ENCODE measurements around the gene ABHD12. TPM values are rescaled to one million over a fixed set of nuclear protein-coding genes. Genes with fewer than 3 reads are reported as not detected.

The ABHD12 gene
- total RNA-seq, 2 experiments from 2014 or later = 18.1 to 18.4 TPM

GRCh38 chr20:25397821-25398220 is 7.2 kb upstream of the ABHD12 start:
- H3K36me3 Mint-ChIP-seq = peaks cover 3% of the 10 kb centered on the region
- H3K4me3 Mint-ChIP-seq = no peak overlapping the region
- H3K9me3 Mint-ChIP-seq = peaks cover 4% of the 10 kb centered on the region
- no peak overlapping the region for H3K27ac Mint-ChIP-seq
- H3K27me3 Mint-ChIP-seq = no peaks in the 10 kb centered on the region
- no peak for DNase-seq
- H3K4me1 Mint-ChIP-seq = no peaks in the 10 kb centered on the region

DNA sequence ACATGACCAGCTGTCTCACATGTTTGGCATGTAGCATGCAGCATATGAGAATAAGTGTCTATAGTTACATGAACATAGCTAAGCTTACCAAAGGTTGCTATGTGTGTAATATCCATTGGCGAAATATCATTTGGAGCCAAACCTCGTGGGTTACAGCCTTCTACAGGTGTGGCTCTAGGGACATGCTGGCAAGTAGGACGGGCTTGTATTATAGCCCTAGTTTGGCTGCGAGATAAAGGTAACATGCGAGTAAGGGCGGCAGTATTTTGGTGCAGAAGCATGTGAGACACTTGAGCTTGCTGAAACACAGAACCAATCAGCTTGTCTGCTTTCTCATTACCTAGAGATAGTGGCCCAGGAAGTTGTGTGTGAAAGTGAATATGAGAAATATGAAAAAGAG is 6.5 kb upstream of the ABHD12 start:
- DNase-seq = no peak
- H3K4me1 Mint-ChIP-seq = no peaks in the 10 kb centered on the region
- H3K27ac Mint-ChIP-seq = no peak overlapping the region

DNA sequence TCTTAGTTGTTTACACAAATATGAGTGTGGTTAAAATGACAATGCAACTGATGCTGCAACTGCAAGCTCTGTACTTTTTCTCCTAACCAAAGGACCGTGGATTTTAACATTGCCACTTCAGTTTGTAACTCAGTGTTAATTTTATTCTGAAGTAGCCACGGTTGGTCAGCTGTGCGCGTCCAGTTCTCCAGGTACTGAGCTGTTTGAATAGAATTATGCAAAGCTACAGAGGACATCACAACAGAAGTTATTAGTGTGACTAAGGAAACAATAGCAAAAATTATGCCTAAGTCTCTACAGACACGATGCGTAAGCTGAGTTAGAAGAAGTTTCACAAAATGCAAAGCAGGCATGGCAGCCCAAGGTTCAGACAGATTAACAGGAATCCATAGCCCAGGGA is 4.4 kb upstream of the ABHD12 start:
- no peaks in the 10 kb centered on the region for H3K27me3 Mint-ChIP-seq
- no peaks in the 10 kb centered on the region for H3K36me3 Mint-ChIP-seq
- H3K4me3 Mint-ChIP-seq = no peak overlapping the region
- no peaks in the 10 kb centered on the region for H3K9me3 Mint-ChIP-seq
- no peak for DNase-seq
- peaks cover 4% of the 10 kb centered on the region for H3K4me1 Mint-ChIP-seq
- H3K27ac Mint-ChIP-seq = no peak overlapping the region

More for the DNA sequence above, 6.5 kb upstream of the ABHD12 start:
- Mint-ChIP-seq H3K27me3 (no peaks in the 10 kb centered on the region), H3K4me3 (no peak overlapping the region), H3K9me3 (no peaks in the 10 kb centered on the region), H3K36me3 (no peaks in the 10 kb centered on the region)

DNA sequence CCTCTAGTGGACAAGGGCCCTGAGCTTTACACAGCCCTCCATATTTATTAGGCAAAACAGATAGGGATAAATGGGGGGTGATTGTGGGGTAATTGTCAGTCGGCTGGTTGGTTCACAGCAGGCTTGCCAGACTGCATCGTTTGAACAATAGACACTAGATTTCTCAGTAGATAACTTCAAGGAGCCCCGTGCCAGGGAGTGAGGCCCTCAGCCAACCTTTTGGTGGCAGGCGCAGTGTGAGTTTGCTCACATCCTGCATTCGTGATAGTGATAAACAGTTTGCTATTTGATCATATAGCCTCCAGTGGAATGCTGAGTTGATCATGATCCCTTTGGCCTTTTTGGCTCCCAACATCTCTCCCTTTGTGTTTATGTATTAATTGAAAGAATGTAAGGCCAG is 3.6 kb upstream of the ABHD12 start:
- Mint-ChIP-seq H3K36me3 (no peaks in the 10 kb centered on the region), H3K4me3 (no peak overlapping the region), H3K27ac (no peak overlapping the region), H3K9me3 (no peaks in the 10 kb centered on the region), H3K27me3 (no peaks in the 10 kb centered on the region), H3K4me1 (peaks cover 7% of the 10 kb centered on the region)
- DNase-seq = no peak

GRCh38 chr20:25389858-25390537 is 637 bp downstream of the ABHD12 start:
- Mint-ChIP-seq H3K27ac (no peak overlapping the region), H3K9me3 (no peaks in the 10 kb centered on the region), H3K4me1 (peaks cover 12% of the 10 kb centered on the region), H3K27me3 (no peaks in the 10 kb centered on the region), H3K36me3 (peaks cover 7% of the 10 kb centered on the region), H3K4me3 (peak overlapping the region; percentile 83)
- peak; percentile 44 for DNase-seq

GRCh38 chr20:25389401-25389857 is 1.2 kb downstream of the ABHD12 start:
- Mint-ChIP-seq H3K4me1 (peaks cover 12% of the 10 kb centered on the region), H3K9me3 (no peaks in the 10 kb centered on the region), H3K36me3 (peaks cover 9% of the 10 kb centered on the region), H3K27me3 (no peaks in the 10 kb centered on the region), H3K4me3 (peak overlapping the region; percentile 83), H3K27ac (no peak overlapping the region)
- DNase-seq = no peak

DNA sequence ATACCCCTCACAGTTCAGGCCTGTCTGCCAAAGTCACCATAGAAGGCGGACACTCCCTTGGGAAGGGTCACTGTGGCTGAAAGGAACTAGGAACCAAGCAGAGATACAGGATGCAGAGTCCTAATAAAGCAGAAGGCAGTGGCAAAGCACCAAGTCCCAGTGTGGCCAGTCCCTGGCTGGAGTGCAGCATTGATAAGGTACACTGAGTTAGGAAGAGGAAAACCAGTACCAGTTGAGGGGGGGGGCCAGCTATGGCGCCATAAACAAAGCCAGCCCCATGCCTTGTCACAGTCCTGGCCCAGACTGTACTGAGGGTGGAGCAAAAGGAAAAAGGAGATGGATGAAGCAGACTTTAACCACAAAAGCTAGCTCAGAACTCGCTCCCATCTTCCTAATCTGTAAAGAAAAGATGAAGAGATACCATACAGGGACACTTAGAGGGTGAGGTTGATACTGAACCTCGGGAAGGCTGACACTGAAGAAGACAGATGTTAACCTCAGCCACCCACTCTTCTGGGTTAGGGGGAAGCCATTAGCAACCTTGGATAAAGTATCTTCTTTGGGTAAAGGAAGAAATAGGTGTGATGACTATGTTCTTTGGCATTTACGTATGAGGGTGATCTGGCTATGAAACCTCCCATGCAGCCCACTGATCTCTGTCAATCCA is 7.8 kb downstream of the ABHD12 start:
- DNase-seq = no peak
- Mint-ChIP-seq H3K4me3 (no peak overlapping the region), H3K36me3 (peaks cover 9% of the 10 kb centered on the region), H3K27me3 (no peaks in the 10 kb centered on the region), H3K27ac (no peak overlapping the region), H3K4me1 (peaks cover 11% of the 10 kb centered on the region), H3K9me3 (no peaks in the 10 kb centered on the region)

GRCh38 chr20:25380945-25381614 is 9.6 kb downstream of the ABHD12 start:
- no peak for DNase-seq
- H3K4me1 Mint-ChIP-seq = peaks cover 11% of the 10 kb centered on the region
- H3K4me3 Mint-ChIP-seq = no peak overlapping the region
- H3K9me3 Mint-ChIP-seq = no peaks in the 10 kb centered on the region
- H3K36me3 Mint-ChIP-seq = peaks cover 9% of the 10 kb centered on the region
- no peak overlapping the region for H3K27ac Mint-ChIP-seq
- no peaks in the 10 kb centered on the region for H3K27me3 Mint-ChIP-seq

DNA sequence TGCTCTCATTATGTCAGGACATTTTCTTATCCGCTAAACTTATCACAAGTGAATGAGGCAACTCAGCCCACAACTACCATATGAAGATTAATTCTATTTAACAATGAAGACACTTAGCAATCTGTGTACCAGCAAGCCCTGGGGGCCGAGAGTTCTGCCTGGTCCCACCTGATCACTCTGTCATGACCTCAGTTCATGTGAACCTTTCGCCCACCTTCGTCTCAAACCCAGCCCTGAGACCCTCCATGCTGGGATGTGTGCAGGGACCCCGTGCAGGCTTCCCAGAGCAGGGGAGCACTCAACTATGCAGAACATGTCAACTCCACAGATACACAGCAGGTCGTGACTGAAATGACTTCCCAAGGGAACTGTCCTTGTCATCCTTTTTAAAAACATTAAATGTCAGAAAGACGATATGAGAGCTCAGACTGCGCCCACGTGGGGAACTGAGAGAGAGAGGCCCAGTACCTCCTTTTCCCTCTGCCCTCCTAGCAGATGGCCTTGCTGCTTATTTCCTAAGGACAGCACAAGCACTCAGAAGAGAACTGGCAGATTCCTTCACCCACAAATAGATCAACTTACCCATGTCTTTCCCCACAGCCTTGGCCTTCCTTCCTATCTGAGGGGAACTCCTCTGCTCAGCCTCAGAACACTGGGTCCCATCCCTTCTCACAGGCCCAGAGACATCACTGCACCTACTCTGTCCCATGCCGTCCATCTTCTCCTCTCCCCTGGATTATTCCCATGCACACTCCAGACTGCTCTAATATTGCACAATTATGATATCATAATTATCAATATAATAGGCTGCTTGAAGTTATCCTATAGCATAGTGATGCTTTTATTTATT is 11.5 kb downstream of the ABHD12 start:
- no peaks in the 10 kb centered on the region for H3K9me3 Mint-ChIP-seq
- H3K4me3 Mint-ChIP-seq = no peak overlapping the region
- peaks cover 8% of the 10 kb centered on the region for H3K36me3 Mint-ChIP-seq

GRCh38 chr20:25378189-25378883 is 12.3 kb downstream of the ABHD12 start:
- peaks cover 11% of the 10 kb centered on the region for H3K4me1 Mint-ChIP-seq
- DNase-seq = no peak
- H3K27me3 Mint-ChIP-seq = no peaks in the 10 kb centered on the region
- no peak overlapping the region for H3K27ac Mint-ChIP-seq
- H3K9me3 Mint-ChIP-seq = no peaks in the 10 kb centered on the region
- no peak overlapping the region for H3K4me3 Mint-ChIP-seq
- H3K36me3 Mint-ChIP-seq = peaks cover 12% of the 10 kb centered on the region

More for the DNA sequence above, 11.5 kb downstream of the ABHD12 start:
- DNase-seq = no peak
- H3K27me3 Mint-ChIP-seq = no peaks in the 10 kb centered on the region
- H3K27ac Mint-ChIP-seq = no peak overlapping the region
- peaks cover 11% of the 10 kb centered on the region for H3K4me1 Mint-ChIP-seq

DNA sequence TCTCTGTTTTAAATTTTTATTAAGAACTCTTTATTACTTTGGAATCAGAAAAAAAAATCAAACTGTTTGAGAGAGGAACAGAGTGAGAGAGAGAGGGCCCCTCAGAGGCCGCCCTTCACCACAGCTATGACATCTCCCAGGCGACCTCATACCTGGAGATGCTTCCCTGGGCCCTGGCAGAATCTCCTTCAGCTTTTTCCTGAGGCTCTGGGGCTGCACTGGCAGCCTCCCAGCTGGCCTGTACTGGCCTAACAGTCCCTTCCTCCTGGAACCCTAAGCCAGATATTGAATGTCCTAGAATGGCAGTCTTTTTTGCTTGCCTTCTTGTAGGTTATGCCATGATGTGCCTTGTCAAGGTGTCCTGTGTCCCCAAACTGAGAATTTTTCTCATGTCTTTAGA is 13.7 kb downstream of the ABHD12 start:
- Mint-ChIP-seq H3K36me3 (peaks cover 18% of the 10 kb centered on the region), H3K27ac (no peak overlapping the region), H3K27me3 (no peaks in the 10 kb centered on the region), H3K4me3 (no peak overlapping the region), H3K9me3 (no peaks in the 10 kb centered on the region), H3K4me1 (peaks cover 6% of the 10 kb centered on the region)
- DNase-seq = no peak

DNA sequence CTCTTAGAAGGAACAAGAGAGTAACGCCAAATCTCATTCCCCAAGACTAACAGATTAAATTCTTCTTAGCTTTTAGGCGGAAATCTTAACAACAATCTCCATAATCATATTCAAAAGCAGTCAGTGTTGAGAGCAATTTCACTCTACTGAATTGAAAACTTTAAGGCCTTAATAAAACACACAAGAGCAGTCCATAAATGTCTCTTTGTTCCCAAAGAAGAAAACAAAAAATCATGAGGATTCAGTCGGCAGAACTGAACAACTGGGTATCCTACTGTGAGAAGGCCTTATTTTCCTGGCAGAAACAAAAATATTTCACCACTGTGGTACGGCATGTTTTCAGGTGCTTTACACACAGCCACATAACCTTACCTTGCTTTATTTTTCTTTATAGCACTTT is 14.4 kb downstream of the ABHD12 start:
- H3K36me3 Mint-ChIP-seq = peaks cover 16% of the 10 kb centered on the region
- H3K4me1 Mint-ChIP-seq = peaks cover 9% of the 10 kb centered on the region
- no peaks in the 10 kb centered on the region for H3K27me3 Mint-ChIP-seq
- no peaks in the 10 kb centered on the region for H3K9me3 Mint-ChIP-seq
- H3K27ac Mint-ChIP-seq = no peak overlapping the region
- no peak overlapping the region for H3K4me3 Mint-ChIP-seq
- no peak for DNase-seq

DNA sequence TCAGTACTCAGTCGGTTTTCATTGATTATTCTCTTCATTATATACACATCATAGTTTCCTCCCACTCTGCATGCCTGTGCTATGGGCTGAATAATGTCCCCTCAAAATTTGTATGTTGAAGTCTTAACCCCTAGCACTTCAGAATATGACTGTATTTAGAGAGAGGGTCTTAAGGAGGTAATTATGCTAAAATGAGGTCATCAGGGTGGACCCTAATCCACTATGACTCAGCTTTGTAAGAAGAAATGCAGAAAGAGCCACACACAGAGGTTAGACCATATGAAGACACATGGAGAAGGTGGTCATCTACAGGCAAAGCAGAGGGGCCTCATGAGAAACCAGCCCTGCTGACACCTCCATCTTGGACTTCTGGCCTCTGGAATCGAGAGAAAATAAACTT is 15.8 kb downstream of the ABHD12 start:
- no peak overlapping the region for H3K27ac Mint-ChIP-seq
- DNase-seq = no peak
- no peaks in the 10 kb centered on the region for H3K27me3 Mint-ChIP-seq
- peaks cover 12% of the 10 kb centered on the region for H3K4me1 Mint-ChIP-seq
- H3K4me3 Mint-ChIP-seq = no peak overlapping the region
- peaks cover 14% of the 10 kb centered on the region for H3K36me3 Mint-ChIP-seq
- H3K9me3 Mint-ChIP-seq = no peaks in the 10 kb centered on the region

GRCh38 chr20:25372584-25373336 is 17.9 kb downstream of the ABHD12 start:
- no peak overlapping the region for H3K4me3 Mint-ChIP-seq
- no peaks in the 10 kb centered on the region for H3K27me3 Mint-ChIP-seq
- DNase-seq = no peak
- peaks cover 6% of the 10 kb centered on the region for H3K4me1 Mint-ChIP-seq
- H3K9me3 Mint-ChIP-seq = no peaks in the 10 kb centered on the region
- peaks cover 14% of the 10 kb centered on the region for H3K36me3 Mint-ChIP-seq
- no peak overlapping the region for H3K27ac Mint-ChIP-seq
